Effector memory CD8-positive, alpha-beta T cell (primary cell): ENCODE results near the gene NTM.
"Not testable (repeated sequence)": the region's sequence is repeated elsewhere in the genome, so short reads cannot be mapped to it uniquely, and the experiment has no call there.

ENCODE experiments used
- ATAC-seq: fragments of 150-1000 bp; cut with Tn5 transposase; replicated peaks from 2 replicates; pipeline ENCODE4 v1.10.0; 2021; ENCODE audit warnings: mild to moderate bottlenecking, moderate library complexity
- DNase-seq, 3 experiments: peaks; one replicate each; pipeline ENCODE4 v3.0.0; 2021
- H3K27ac Mint-ChIP-seq, 2 donors: one replicate each; pipeline ENCODE4 v1.8.0; 2022; ENCODE audit warnings: mild to moderate bottlenecking in 2 of 2, mixed read lengths in 2 of 2, moderate library complexity in 2 of 2
- H3K27me3 Mint-ChIP-seq, 2 donors: one replicate each; pipeline ENCODE4 v1.8.0; 2022; ENCODE audit warnings: mixed read lengths in 2 of 2
- H3K36me3 Mint-ChIP-seq: one replicate; pipeline ENCODE4 v1.8.0; 2022; ENCODE audit warnings: mild to moderate bottlenecking, moderate library complexity, mixed read lengths; ENCODE audit not compliant: insufficient read depth
- H3K4me1 Mint-ChIP-seq, 2 donors: one replicate each; pipeline ENCODE4 v1.8.0; 2022; ENCODE audit warnings: low read depth in 2 of 2, mixed read lengths in 2 of 2
- H3K4me3 Mint-ChIP-seq, 2 donors: one replicate each; pipeline ENCODE4 v1.8.0; 2022; ENCODE audit warnings: mild to moderate bottlenecking in 2 of 2, mixed read lengths in 2 of 2, moderate library complexity in 2 of 2
- H3K9me3 Mint-ChIP-seq, 2 donors: one replicate each; pipeline ENCODE4 v1.8.0; 2022; ENCODE audit warnings: mixed read lengths in 2 of 2

Gene NTM

DNA sequence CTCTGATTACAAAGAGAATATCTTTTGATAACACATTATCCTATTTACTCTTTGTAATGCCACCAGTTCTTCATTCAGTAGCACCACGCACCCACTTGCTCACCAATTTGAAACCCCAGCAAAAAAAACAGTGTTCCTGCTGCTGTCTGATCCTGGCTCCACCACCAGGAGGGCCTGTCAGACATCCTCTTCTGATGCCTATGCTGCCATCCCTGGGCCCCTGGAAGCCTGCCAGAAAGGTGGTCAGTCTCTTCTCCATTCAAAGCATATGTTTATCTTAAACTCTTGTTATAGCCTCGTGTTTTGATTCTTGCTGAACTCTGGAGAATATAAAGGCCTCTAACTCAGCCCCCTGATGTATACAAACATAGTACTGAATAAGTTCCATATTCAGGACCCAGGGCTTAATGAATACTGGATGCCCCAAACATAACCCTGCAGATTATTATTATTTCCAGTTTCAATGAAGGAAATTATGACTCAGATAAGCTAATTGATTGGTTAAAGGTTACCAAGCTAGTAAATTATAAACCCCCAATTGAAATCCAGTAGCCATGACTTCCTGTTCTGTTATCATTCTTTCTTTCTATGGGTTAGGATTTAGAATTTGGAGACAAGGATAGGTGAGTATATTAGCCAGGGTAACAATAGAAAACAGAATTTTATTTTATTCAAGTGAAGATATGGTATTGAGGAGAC is 116.7 kb downstream of the NTM start:
- H3K9me3 Mint-ChIP-seq: peaks cover 2 to 15% of the 10 kb centered on the region in 2 donors

GRCh38 chr11:131488238-131488637 is 117.8 kb downstream of the NTM start:
- ATAC-seq (no peak), DNase-seq (no peak)
- H3K4me3 Mint-ChIP-seq: no peak overlapping the region
- H3K27ac Mint-ChIP-seq: no peak overlapping the region
- H3K4me1 Mint-ChIP-seq: no peaks in the 10 kb centered on the region
- H3K36me3 Mint-ChIP-seq: no peaks in the 10 kb centered on the region
- H3K9me3 Mint-ChIP-seq: peaks cover 0 to 7% of the 10 kb centered on the region in 2 donors
- H3K27me3 Mint-ChIP-seq: no peaks in the 10 kb centered on the region

More for the DNA sequence above, 116.7 kb downstream of the NTM start:
- no peak overlapping the region for H3K4me3 Mint-ChIP-seq
- H3K4me1 Mint-ChIP-seq: no peaks in the 10 kb centered on the region
- no peak overlapping the region for H3K27ac Mint-ChIP-seq
- ATAC-seq: no peak
- DNase-seq: no peak
- H3K27me3 Mint-ChIP-seq: no peaks in the 10 kb centered on the region
- H3K36me3 Mint-ChIP-seq: no peaks in the 10 kb centered on the region

- Mint-ChIP-seq H3K4me1 (no peaks in the 10 kb centered on the region), H3K4me3 (no peak overlapping the region), H3K27ac (no peak overlapping the region), H3K36me3 (no peaks in the 10 kb centered on the region), H3K9me3 (peaks cover 0 to 7% of the 10 kb centered on the region in 2 donors), H3K27me3 (no peaks in the 10 kb centered on the region)
- DNase-seq: no peak
- ATAC-seq: no peak
These were observed 121.1 kb downstream of the NTM start for GRCh38 chr11:131491503-131491902.

GRCh38 chr11:131495423-131495822 is 125.0 kb downstream of the NTM start:
- no peaks in the 10 kb centered on the region for H3K9me3 Mint-ChIP-seq
- no peak overlapping the region for H3K4me3 Mint-ChIP-seq
- H3K27me3 Mint-ChIP-seq: no peaks in the 10 kb centered on the region
- no peaks in the 10 kb centered on the region for H3K36me3 Mint-ChIP-seq
- ATAC-seq (no peak), DNase-seq (no peak)
- H3K27ac Mint-ChIP-seq: no peak overlapping the region
- no peaks in the 10 kb centered on the region for H3K4me1 Mint-ChIP-seq

- DNase-seq, H3K27me3 Mint-ChIP-seq, H3K4me3 Mint-ChIP-seq, H3K36me3 Mint-ChIP-seq, ATAC-seq, H3K4me1 Mint-ChIP-seq, H3K27ac Mint-ChIP-seq: not testable (repeated sequence)
- peaks cover 7 to 19% of the 10 kb centered on the region in 2 donors for H3K9me3 Mint-ChIP-seq
These were observed 127.3 kb downstream of the NTM start for GRCh38 chr11:131497686-131498085.

DNA sequence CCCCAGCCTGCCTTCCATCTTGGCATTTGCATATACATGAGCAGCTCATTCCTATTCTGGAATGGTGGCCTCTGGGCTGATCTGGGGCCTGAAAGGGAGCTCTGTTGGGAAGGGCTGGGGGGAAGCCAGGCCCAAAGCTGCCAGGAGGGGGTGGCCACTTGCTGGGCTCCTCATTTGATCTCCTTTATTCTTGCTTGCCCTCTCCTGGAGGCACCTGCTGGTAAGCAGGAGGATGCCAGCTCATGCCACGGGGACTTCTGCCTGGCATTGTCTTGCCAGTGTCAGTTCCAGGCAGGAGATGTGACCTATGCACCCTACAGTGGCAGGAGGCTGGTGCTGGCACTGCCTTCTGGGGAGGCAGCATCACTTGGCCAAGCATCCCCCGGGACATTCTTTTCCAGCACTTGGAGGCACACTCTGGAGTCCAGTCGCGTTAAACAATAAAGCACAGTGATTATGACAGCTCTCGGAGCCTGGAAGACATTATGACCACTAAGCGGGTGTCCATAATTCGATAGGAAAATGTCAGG is 128.3 kb downstream of the NTM start:
- ATAC-seq (no peak), DNase-seq (no peak)
- H3K4me3 Mint-ChIP-seq: no peak overlapping the region
- no peaks in the 10 kb centered on the region for H3K36me3 Mint-ChIP-seq
- H3K9me3 Mint-ChIP-seq: peaks cover 10 to 26% of the 10 kb centered on the region in 2 donors
- H3K4me1 Mint-ChIP-seq: no peaks in the 10 kb centered on the region
- H3K27ac Mint-ChIP-seq: no peak overlapping the region
- no peaks in the 10 kb centered on the region for H3K27me3 Mint-ChIP-seq

GRCh38 chr11:131499199-131499598 is 128.8 kb downstream of the NTM start:
- no peaks in the 10 kb centered on the region for H3K4me1 Mint-ChIP-seq
- H3K9me3 Mint-ChIP-seq: peaks cover 10 to 28% of the 10 kb centered on the region in 2 donors
- ATAC-seq: no peak
- no peak for DNase-seq
- H3K36me3 Mint-ChIP-seq: no peaks in the 10 kb centered on the region
- H3K4me3 Mint-ChIP-seq: no peak overlapping the region
- H3K27ac Mint-ChIP-seq: no peak overlapping the region
- no peaks in the 10 kb centered on the region for H3K27me3 Mint-ChIP-seq

DNA sequence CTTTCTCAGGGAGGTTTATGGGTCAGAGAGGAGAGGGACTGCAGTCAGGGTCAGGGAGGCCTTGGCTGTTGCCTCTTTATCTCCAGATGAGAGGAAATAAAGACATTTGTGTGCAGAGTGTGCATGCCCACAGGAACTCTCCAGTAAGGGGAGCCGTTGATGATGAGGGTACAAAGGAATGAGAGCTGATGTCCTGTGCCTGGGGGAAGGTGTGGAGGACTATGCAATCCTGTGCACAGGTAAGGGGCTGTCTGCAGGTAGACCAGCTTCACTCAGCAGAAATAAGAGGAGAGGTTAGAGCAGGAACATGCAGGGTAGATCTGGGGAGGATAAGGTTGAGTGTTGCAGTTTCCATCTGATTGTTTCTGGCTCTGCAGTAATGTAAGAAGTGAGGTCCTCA is 132.6 kb downstream of the NTM start:
- peaks cover 12 to 36% of the 10 kb centered on the region in 2 donors for H3K9me3 Mint-ChIP-seq
- no peak overlapping the region for H3K4me3 Mint-ChIP-seq
- no peaks in the 10 kb centered on the region for H3K36me3 Mint-ChIP-seq
- ATAC-seq (no peak), DNase-seq (no peak)
- H3K27ac Mint-ChIP-seq: no peak overlapping the region
- H3K4me1 Mint-ChIP-seq: no peaks in the 10 kb centered on the region
- H3K27me3 Mint-ChIP-seq: no peaks in the 10 kb centered on the region

GRCh38 chr11:131504199-131504949 is 134.0 kb downstream of the NTM start:
- Mint-ChIP-seq H3K4me1 (no peaks in the 10 kb centered on the region), H3K9me3 (peaks cover 14 to 38% of the 10 kb centered on the region in 2 donors), H3K27ac (no peak overlapping the region), H3K4me3 (no peak overlapping the region), H3K36me3 (no peaks in the 10 kb centered on the region), H3K27me3 (no peaks in the 10 kb centered on the region)
- ATAC-seq: no peak
- DNase-seq: no peak

DNA sequence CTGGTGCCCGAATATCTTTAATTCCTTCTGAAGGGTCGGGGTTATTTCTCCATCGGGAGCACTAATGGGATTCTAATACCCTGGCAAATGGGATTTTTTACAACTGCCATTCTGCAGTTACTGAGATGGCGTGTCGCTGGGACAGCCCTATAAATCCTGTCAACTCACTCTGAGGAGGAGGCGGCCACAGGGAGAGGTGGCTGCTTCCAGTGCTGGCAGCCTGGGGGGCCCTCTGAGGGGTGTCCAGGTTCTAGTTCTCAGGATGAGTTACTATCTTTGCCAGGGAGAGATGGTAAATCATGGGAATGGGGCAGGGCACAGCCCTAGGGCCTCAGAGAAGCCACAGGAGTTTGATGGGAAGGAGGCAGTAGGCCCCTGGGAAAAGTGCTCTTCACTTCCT is 135.9 kb downstream of the NTM start:
- Mint-ChIP-seq H3K27me3 (no peaks in the 10 kb centered on the region), H3K27ac (no peak overlapping the region), H3K4me3 (no peak overlapping the region), H3K9me3 (peaks cover 14 to 35% of the 10 kb centered on the region in 2 donors), H3K4me1 (no peaks in the 10 kb centered on the region), H3K36me3 (no peaks in the 10 kb centered on the region)
- no peak for DNase-seq
- no peak for ATAC-seq

GRCh38 chr11:131510662-131511061 is 140.2 kb downstream of the NTM start:
- Mint-ChIP-seq H3K36me3 (no peaks in the 10 kb centered on the region), H3K4me1 (no peaks in the 10 kb centered on the region), H3K4me3 (no peak overlapping the region), H3K27ac (no peak overlapping the region), H3K27me3 (no peaks in the 10 kb centered on the region), H3K9me3 (peaks cover 6 to 8% of the 10 kb centered on the region in 2 donors)
- ATAC-seq: no peak
- DNase-seq: no peak

DNA sequence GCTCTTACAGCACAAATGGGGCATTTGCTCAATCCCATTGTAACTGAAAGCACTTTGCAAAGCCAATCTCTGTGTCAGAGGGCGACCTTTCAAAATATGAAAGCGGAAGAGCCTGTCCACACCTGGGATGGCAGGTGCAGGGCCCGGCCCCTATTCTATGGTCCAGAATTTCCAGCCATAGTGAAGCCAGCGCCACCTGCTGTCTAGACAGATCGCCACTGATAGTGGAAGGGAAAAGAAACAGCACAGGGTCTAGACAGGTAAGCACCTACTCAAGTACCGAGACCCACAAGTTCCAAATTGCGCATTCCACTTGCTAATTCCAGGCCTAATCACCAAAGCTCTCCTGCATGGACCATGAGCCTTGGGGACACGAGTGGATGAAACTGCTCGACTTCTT is 141.4 kb downstream of the NTM start:
- ATAC-seq: no peak
- DNase-seq: no peak
- peaks cover 6 to 8% of the 10 kb centered on the region in 2 donors for H3K9me3 Mint-ChIP-seq
- H3K4me1 Mint-ChIP-seq: no peaks in the 10 kb centered on the region
- no peak overlapping the region for H3K27ac Mint-ChIP-seq
- no peaks in the 10 kb centered on the region for H3K27me3 Mint-ChIP-seq
- no peak overlapping the region for H3K4me3 Mint-ChIP-seq
- no peaks in the 10 kb centered on the region for H3K36me3 Mint-ChIP-seq

- no peaks in the 10 kb centered on the region for H3K27me3 Mint-ChIP-seq
- H3K4me3 Mint-ChIP-seq: no peak overlapping the region
- DNase-seq (no peak), ATAC-seq (no peak)
- no peak overlapping the region for H3K27ac Mint-ChIP-seq
- H3K36me3 Mint-ChIP-seq: no peaks in the 10 kb centered on the region
- H3K9me3 Mint-ChIP-seq: peaks cover 6 to 8% of the 10 kb centered on the region in 2 donors
- H3K4me1 Mint-ChIP-seq: no peaks in the 10 kb centered on the region
These were observed 141.8 kb downstream of the NTM start for GRCh38 chr11:131512228-131512627.

GRCh38 chr11:131514062-131514461 is 143.6 kb downstream of the NTM start:
- H3K36me3 Mint-ChIP-seq: no peaks in the 10 kb centered on the region
- H3K27me3 Mint-ChIP-seq: no peaks in the 10 kb centered on the region
- no peak overlapping the region for H3K27ac Mint-ChIP-seq
- H3K4me1 Mint-ChIP-seq: no peaks in the 10 kb centered on the region
- H3K9me3 Mint-ChIP-seq: peaks cover 6 to 8% of the 10 kb centered on the region in 2 donors
- ATAC-seq (no peak), DNase-seq (no peak)
- no peak overlapping the region for H3K4me3 Mint-ChIP-seq
